GM12878 (cell line): ENCODE results near the gene SATB2.

Experiments
- BCL11A ChIP-seq: IDR thresholded peaks from 2 replicates; pipeline ENCODE4 v1.6.1; 2011; ENCODE audit warnings: low read depth, low read length
- HCFC1 ChIP-seq: fragments of 150-350 bp; IDR thresholded peaks from 2 replicates; pipeline ENCODE4 v1.6.1; 2014; ENCODE audit warnings: low read length
- KDM1A ChIP-seq: fragments of 200-600 bp; sonication (generic); IDR thresholded peaks from 2 replicates; pipeline ENCODE4 v1.6.1; 2016; ENCODE audit warnings: borderline replicate concordance
- POLR2A ChIP-seq: IDR thresholded peaks from 2 replicates; pipeline ENCODE4 v1.6.1; 2011; ENCODE audit warnings: low read depth, mild to moderate bottlenecking, low read length
- REST ChIP-seq: IDR thresholded peaks from 2 replicates; pipeline ENCODE4 v1.6.1; 2012; ENCODE audit warnings: mild to moderate bottlenecking, low read depth, low read length
- SIX5 ChIP-seq: IDR thresholded peaks from 2 replicates; pipeline ENCODE4 v1.6.1; 2011; ENCODE audit warnings: mild to moderate bottlenecking, low read depth, low read length, moderate library complexity; ENCODE audit not compliant: severe bottlenecking
- SMC3 ChIP-seq: IDR thresholded peaks from 2 replicates; pipeline ENCODE4 v1.6.1; 2011; ENCODE audit warnings: low read length, improper control_type of control experiment, borderline replicate concordance
- SRF ChIP-seq, 2 experiments: IDR thresholded peaks; 2 replicates each; pipeline ENCODE4 v1.6.1; 2011; ENCODE audit warnings: low read depth in 2 of 2, low read length in 2 of 2, mild to moderate bottlenecking in 1 of 2, moderate library complexity in 1 of 2

GRCh38 chr2:199465988-199466691 lies 8.4 kb upstream of the SATB2 start:
- TF ChIP-seq REST: no peak
- no peak for TF ChIP-seq SRF (IDR thresholded peaks at IDR 0.05; ENCODE audit: low read depth in 2 of 2, low read length in 2 of 2)
- TF ChIP-seq KDM1A: no peak
- TF ChIP-seq HCFC1: no peak
- no peak for TF ChIP-seq SMC3
- no peak for TF ChIP-seq SIX5
- TF ChIP-seq POLR2A: no peak
- no peak for TF ChIP-seq BCL11A
